ENCODE measurements around the gene NOP53.

GRCh38 chr19:47756953-47757608 lies 11.7 kb downstream of the NOP53 start:
- TF ChIP-seq CTCF (IDR thresholded peaks at IDR 0.05): no peak
- TF ChIP-seq EP300 (IDR thresholded peaks at IDR 0.05): no peak
- no peak for TF ChIP-seq POLR2AphosphoS5 (IDR thresholded peaks at IDR 0.05)
- TF ChIP-seq POLR2A (IDR thresholded peaks at IDR 0.05; ENCODE audit: low read depth): no peak
